OCI-LY3 (cell line): ENCODE data around the gene CYP26B1.

Source experiments
- H2AFZ ChIP-seq: fragments of 200-600, 300-600 bp; shearing (Covaris generic); 2 replicates; pipeline ENCODE4 v1.6.0; 2014; ENCODE audit warnings: antibody characterized with exemption, low read depth, low read length
- H3K27ac ChIP-seq: fragments of 200-600, 300-600 bp; sonication (generic); 2 replicates; pipeline ENCODE4 v1.5.1; 2014; ENCODE audit warnings: mild to moderate bottlenecking, low read length, moderate library complexity, mixed read lengths
- H3K27me3 ChIP-seq: fragments of 200-600, 300-600 bp; sonication (generic); 2 replicates; pipeline ENCODE4 v1.6.1; 2014; ENCODE audit warnings: low read depth, low read length, mixed read lengths
- H3K36me3 ChIP-seq: fragments of 200-600, 300-600 bp; sonication (generic); replicated peaks from 2 replicates; pipeline ENCODE3; 2014; ENCODE audit warnings: low read depth, low read length, mixed read lengths
- H3K4me1 ChIP-seq: fragments of 300-600, 200-600 bp; sonication (generic); 2 replicates; pipeline ENCODE4 v1.6.1; 2014; ENCODE audit warnings: low read length, mixed read lengths
- H3K4me2 ChIP-seq: fragments of 200-600, 300-600 bp; sonication (generic); 2 replicates; pipeline ENCODE4 v1.6.1; 2014; ENCODE audit warnings: low read length, mixed read lengths
- H3K4me3 ChIP-seq: fragments of 300-600, 200-600 bp; sonication (generic); 2 replicates; pipeline ENCODE4 v1.5.1; 2014; ENCODE audit warnings: antibody characterized with exemption, mild to moderate bottlenecking, low read length, moderate library complexity
- H3K79me2 ChIP-seq: fragments of 300-600, 200-600 bp; shearing (Covaris generic); 2 replicates; pipeline ENCODE4 v1.6.1; 2014; ENCODE audit warnings: mild to moderate bottlenecking, low read length, mixed read lengths
- H3K9ac ChIP-seq: fragments of 300-600, 200-600 bp; shearing (Covaris generic); 2 replicates; pipeline ENCODE4 v1.6.0; 2014; ENCODE audit warnings: mild to moderate bottlenecking, low read length, moderate library complexity
- H3K9me3 ChIP-seq: fragments of 200-600, 300-600 bp; shearing (Covaris generic); 2 replicates; pipeline ENCODE4 v1.6.1; 2014; ENCODE audit warnings: low read length, mixed read lengths; ENCODE audit not compliant: insufficient read depth
- H4K20me1 ChIP-seq: fragments of 200-600, 300-600 bp; sonication (generic); 2 replicates; pipeline ENCODE4 v1.6.1; 2016; ENCODE audit warnings: low read length, mixed read lengths; ENCODE audit not compliant: insufficient read depth
- CTCF ChIP-seq: fragments of 200-600, 300-600 bp; sonication (generic); IDR thresholded peaks from 2 replicates; pipeline ENCODE4 v1.5.1; 2014; ENCODE audit warnings: antibody characterized with exemption, low read length, low read depth
- EZH2phosphoT487 ChIP-seq: fragments of 200-600 bp; shearing (Covaris generic); IDR thresholded peaks from 2 replicates; pipeline ENCODE4 v1.6.1; 2018; ENCODE audit warnings: antibody characterized with exemption, mixed run types, low read depth

CYP26B1 gene

GRCh38 chr2:72131371-72131891 is 16.2 kb downstream of the CYP26B1 start:
- no peak overlapping the region for H3K4me3 ChIP-seq
- no peaks in the 10 kb centered on the region for H3K9me3 ChIP-seq
- H3K9ac ChIP-seq: no peak overlapping the region
- no peaks in the 10 kb centered on the region for H3K79me2 ChIP-seq
- no peak for TF ChIP-seq EZH2phosphoT487
- no peaks in the 10 kb centered on the region for H3K36me3 ChIP-seq
- H3K4me1 ChIP-seq: no peaks in the 10 kb centered on the region
- H4K20me1 ChIP-seq: no peaks in the 10 kb centered on the region
- no peak overlapping the region for H3K4me2 ChIP-seq
- H3K27ac ChIP-seq: no peak overlapping the region
- H2AFZ ChIP-seq: no peak overlapping the region
- no peaks in the 10 kb centered on the region for H3K27me3 ChIP-seq

GRCh38 chr2:72130659-72131360 is 16.9 kb downstream of the CYP26B1 start:
- no peaks in the 10 kb centered on the region for H3K36me3 ChIP-seq
- no peak for TF ChIP-seq EZH2phosphoT487
- TF ChIP-seq CTCF: no peak
- no peaks in the 10 kb centered on the region for H3K27me3 ChIP-seq
- H4K20me1 ChIP-seq: no peaks in the 10 kb centered on the region
- H3K4me3 ChIP-seq: no peak overlapping the region
- no peaks in the 10 kb centered on the region for H3K4me1 ChIP-seq
- H3K9ac ChIP-seq: no peak overlapping the region
- H3K4me2 ChIP-seq: no peak overlapping the region
- no peak overlapping the region for H3K27ac ChIP-seq
- no peak overlapping the region for H2AFZ ChIP-seq
- H3K9me3 ChIP-seq: no peaks in the 10 kb centered on the region
- no peaks in the 10 kb centered on the region for H3K79me2 ChIP-seq

GRCh38 chr2:72129681-72130340 is 17.9 kb downstream of the CYP26B1 start:
- Histone ChIP-seq H3K4me1 (no peaks in the 10 kb centered on the region), H3K27ac (no peak overlapping the region), H3K9me3 (no peaks in the 10 kb centered on the region), H3K79me2 (no peaks in the 10 kb centered on the region), H2AFZ (no peak overlapping the region), H3K4me3 (no peak overlapping the region), H3K4me2 (no peak overlapping the region), H3K36me3 (no peaks in the 10 kb centered on the region), H3K9ac (no peak overlapping the region), H3K27me3 (no peaks in the 10 kb centered on the region), H4K20me1 (no peaks in the 10 kb centered on the region)
- no peak for TF ChIP-seq EZH2phosphoT487
- no peak for TF ChIP-seq CTCF

- Histone ChIP-seq H3K79me2 (no peaks in the 10 kb centered on the region), H3K27ac (no peak overlapping the region), H4K20me1 (no peaks in the 10 kb centered on the region), H3K4me1 (no peaks in the 10 kb centered on the region), H3K36me3 (no peaks in the 10 kb centered on the region), H3K4me3 (no peak overlapping the region), H3K4me2 (no peak overlapping the region), H2AFZ (no peak overlapping the region), H3K9me3 (no peaks in the 10 kb centered on the region), H3K27me3 (0 out of 2 replicates have a peak, but pooled peaks cover under 1% of the 10 kb centered on the region), H3K9ac (no peak overlapping the region)
- TF ChIP-seq CTCF (no peak), EZH2phosphoT487 (no peak)
Measured at GRCh38 chr2:72128843-72129227, 18.8 kb downstream of the CYP26B1 start.
